Measurements from ENCODE around the gene GTPBP6.

Gene GTPBP6

DNA sequence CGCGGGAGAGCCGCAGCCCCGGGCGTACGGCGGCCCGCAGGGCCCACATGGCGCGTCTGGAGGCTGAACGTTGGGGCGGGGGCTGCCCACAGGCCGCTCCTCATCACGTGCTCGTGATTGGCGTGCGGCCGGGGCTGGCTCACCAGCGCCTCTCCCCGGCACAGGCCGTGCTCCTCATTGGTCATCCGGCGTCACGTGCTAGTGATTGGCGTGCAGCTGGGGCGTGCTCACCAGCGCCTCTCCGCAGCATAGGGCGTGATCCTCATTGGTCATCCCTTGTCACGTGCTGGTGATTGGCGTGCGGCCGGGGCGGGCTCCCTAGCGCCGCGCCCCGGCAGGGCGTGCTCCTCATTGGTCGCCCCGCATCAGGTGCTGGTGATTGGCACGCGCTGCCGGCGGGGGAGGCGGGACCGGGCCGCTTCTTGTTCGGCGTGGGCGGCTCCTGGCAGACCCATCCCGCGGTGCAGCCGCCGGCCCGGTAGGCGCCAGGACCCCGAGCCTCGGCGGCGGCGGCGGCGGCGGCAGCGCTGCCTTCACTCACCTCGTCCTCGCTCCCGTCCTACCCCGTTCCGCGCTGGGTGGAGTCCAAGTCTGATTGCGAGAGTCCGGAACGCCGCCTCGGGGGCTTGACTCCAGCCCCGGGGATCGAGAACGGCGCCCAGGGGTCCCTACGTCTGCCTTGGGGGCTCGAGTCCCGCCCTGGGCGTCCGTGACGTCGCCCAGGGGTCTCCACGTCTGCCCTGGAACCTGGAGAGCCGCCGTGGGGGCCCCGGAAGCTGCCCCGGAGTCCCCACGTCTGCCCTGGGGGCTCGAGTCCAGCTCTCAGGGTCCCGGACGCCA, at the start of gene GTPBP6:
GTPBP6 (minus strand) TSS at position 58 of the 840 bp plus-strand sequence; CDS start at position 49, 9 bp downstream.
- H3K4me3 Mint-ChIP-seq, result peak within 1 kb of the TSS; percentile 78

GRCh38 chrX:367866-368265, 49.3 kb upstream of the GTPBP6 start:
- Mint-ChIP-seq H3K36me3 (ENCODE audit: insufficient read depth) (peaks cover 5% of the 10 kb centered on the region), H3K4me3 (no peak overlapping the region), H3K27ac (ENCODE audit: low read depth) (peak overlapping the region; percentile 27), H3K4me1 (peaks cover 32% of the 10 kb centered on the region), H3K27me3 (peaks cover 15% of the 10 kb centered on the region), H3K9me3 (no peaks in the 10 kb centered on the region)
- DNase-seq (ENCODE audit: low spot score in 2 of 2), result no peak
- no peak for ATAC-seq (replicated peaks; ENCODE audit: extremely low read depth, poor library complexity, severe bottlenecking)

More for the DNA sequence above, at the start of gene GTPBP6:
- no peaks in the 10 kb centered on the region for H3K27me3 Mint-ChIP-seq
- peak; percentile 95 to 100 for DNase-seq (ENCODE audit: low spot score in 2 of 2)
- H3K4me1 Mint-ChIP-seq, result peaks cover 28% of the 10 kb centered on the region
- H3K27ac Mint-ChIP-seq (ENCODE audit: low read depth), result peak within 1 kb of the TSS; percentile 95
- H3K9me3 Mint-ChIP-seq, result no peaks in the 10 kb centered on the region
- H3K36me3 Mint-ChIP-seq (ENCODE audit: insufficient read depth), result peaks cover 29% of the 10 kb centered on the region
- peak; percentile 68 for ATAC-seq (replicated peaks; ENCODE audit: extremely low read depth, poor library complexity, severe bottlenecking)

GRCh38 chrX:367349-367748, 48.8 kb upstream of the GTPBP6 start:
- ATAC-seq (replicated peaks; ENCODE audit: extremely low read depth, poor library complexity, severe bottlenecking) (no peak), DNase-seq (ENCODE audit: low spot score in 2 of 2) (no peak)
- Mint-ChIP-seq H3K4me3 (no peak overlapping the region), H3K27me3 (peaks cover 10% of the 10 kb centered on the region), H3K27ac (ENCODE audit: low read depth) (peak overlapping the region; percentile 27), H3K4me1 (peaks cover 30% of the 10 kb centered on the region), H3K9me3 (peaks cover under 1% of the 10 kb centered on the region), H3K36me3 (ENCODE audit: insufficient read depth) (peaks cover 5% of the 10 kb centered on the region)

- ATAC-seq (replicated peaks; ENCODE audit: extremely low read depth, poor library complexity, severe bottlenecking) (no peak), DNase-seq (ENCODE audit: low spot score in 2 of 2) (no peak)
- no peak overlapping the region for H3K27ac Mint-ChIP-seq (ENCODE audit: low read depth)
- no peaks in the 10 kb centered on the region for H3K27me3 Mint-ChIP-seq
- peaks cover 9% of the 10 kb centered on the region for H3K9me3 Mint-ChIP-seq
- no peak overlapping the region for H3K4me3 Mint-ChIP-seq
- H3K36me3 Mint-ChIP-seq (ENCODE audit: insufficient read depth), result peaks cover 10% of the 10 kb centered on the region
- peaks cover 27% of the 10 kb centered on the region for H3K4me1 Mint-ChIP-seq
Measured at GRCh38 chrX:363621-364375, 45.2 kb upstream of the GTPBP6 start.

- H3K9me3 Mint-ChIP-seq, result peaks cover 9% of the 10 kb centered on the region
- H3K27ac Mint-ChIP-seq (ENCODE audit: low read depth), result no peak overlapping the region
- H3K36me3 Mint-ChIP-seq (ENCODE audit: insufficient read depth), result peaks cover 12% of the 10 kb centered on the region
- H3K27me3 Mint-ChIP-seq, result no peaks in the 10 kb centered on the region
- DNase-seq (ENCODE audit: low spot score in 2 of 2) (no peak), ATAC-seq (replicated peaks; ENCODE audit: extremely low read depth, poor library complexity, severe bottlenecking) (no peak)
- H3K4me1 Mint-ChIP-seq, result peaks cover 27% of the 10 kb centered on the region
- no peak overlapping the region for H3K4me3 Mint-ChIP-seq
Measured at GRCh38 chrX:362937-363620, 44.5 kb upstream of the GTPBP6 start.

DNA sequence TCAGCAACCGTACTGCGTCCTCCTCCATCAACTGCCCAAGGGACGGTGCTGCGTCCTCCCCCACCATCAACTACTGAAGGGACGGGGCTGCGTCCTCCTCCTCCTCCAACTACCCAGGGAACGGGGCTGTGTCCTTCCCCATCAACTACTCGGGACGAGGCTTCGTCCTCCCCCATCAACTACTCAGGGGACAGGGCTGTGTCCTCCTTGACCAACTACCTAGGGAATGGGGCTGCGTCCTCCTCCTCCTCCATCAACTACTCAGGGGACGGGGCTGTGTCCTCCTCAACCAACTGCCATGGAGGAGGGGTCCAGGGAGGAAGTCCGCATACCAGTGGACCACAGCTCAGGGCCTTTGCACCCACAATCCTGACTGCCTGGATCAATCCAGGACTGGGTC, 43.8 kb upstream of the GTPBP6 start:
- Mint-ChIP-seq H3K4me3 (no peak overlapping the region), H3K9me3 (peaks cover 9% of the 10 kb centered on the region), H3K27me3 (no peaks in the 10 kb centered on the region), H3K27ac (ENCODE audit: low read depth) (no peak overlapping the region), H3K36me3 (ENCODE audit: insufficient read depth) (peaks cover 12% of the 10 kb centered on the region), H3K4me1 (peaks cover 28% of the 10 kb centered on the region)
- DNase-seq (ENCODE audit: low spot score in 2 of 2) (no peak), ATAC-seq (replicated peaks; ENCODE audit: extremely low read depth, poor library complexity, severe bottlenecking) (no peak)

DNA sequence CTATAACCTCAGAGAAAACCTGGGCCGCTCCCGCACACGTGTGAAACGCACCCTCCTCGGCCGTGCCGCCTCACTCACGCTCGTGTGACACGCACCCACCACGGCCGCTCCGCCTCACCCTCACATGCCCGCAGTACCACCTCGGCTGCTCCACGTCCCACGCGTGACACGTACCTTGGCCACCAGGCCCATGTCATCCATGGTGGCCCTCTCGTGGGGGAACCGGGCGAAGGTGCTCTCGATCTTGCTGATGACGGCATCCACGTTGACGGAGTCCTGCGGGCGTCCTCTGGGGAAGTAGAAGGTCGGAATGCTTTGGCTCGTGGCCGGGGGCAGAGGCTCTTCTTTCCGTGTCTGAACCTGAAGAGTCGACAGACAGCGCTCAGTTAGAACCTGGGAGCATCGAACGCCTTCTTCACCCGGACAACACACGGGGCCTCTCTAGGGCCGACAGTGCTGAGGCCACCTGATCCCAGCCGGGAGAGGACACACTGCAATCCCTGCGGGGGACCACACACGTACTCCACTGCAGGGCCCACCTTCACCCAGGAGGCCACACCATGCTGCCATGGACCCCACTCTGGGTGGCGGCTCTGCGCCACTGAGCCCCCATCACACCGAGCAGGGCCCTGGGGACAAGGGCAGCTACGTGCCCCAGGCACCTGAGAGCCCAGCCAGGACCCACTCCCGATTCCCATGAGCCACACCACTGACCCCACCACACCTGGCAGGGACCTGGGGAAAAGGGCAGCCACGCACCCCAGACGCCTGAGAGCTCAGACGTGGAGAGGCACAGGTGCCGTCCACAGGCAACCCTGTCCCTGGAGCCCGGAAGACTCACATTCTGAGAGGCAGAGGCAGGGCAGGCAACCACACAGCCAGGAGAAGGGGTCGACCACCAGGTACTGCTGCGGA, 42.9 kb upstream of the GTPBP6 start:
- Mint-ChIP-seq H3K4me3 (no peak overlapping the region), H3K27me3 (no peaks in the 10 kb centered on the region), H3K4me1 (peaks cover 30% of the 10 kb centered on the region), H3K36me3 (ENCODE audit: insufficient read depth) (peaks cover 16% of the 10 kb centered on the region), H3K9me3 (peaks cover 9% of the 10 kb centered on the region), H3K27ac (ENCODE audit: low read depth) (no peak overlapping the region)
- no peak for ATAC-seq (replicated peaks; ENCODE audit: extremely low read depth, poor library complexity, severe bottlenecking)
- DNase-seq (ENCODE audit: low spot score in 2 of 2), result no peak

- Mint-ChIP-seq H3K4me1 (peaks cover 33% of the 10 kb centered on the region), H3K4me3 (no peak overlapping the region), H3K27ac (ENCODE audit: low read depth) (no peak overlapping the region), H3K27me3 (no peaks in the 10 kb centered on the region), H3K9me3 (peaks cover 9% of the 10 kb centered on the region), H3K36me3 (ENCODE audit: insufficient read depth) (peaks cover 16% of the 10 kb centered on the region)
- ATAC-seq (replicated peaks; ENCODE audit: extremely low read depth, poor library complexity, severe bottlenecking) (no peak), DNase-seq (ENCODE audit: low spot score in 2 of 2) (no peak)
Measured at GRCh38 chrX:360496-361150, 42.0 kb upstream of the GTPBP6 start.

DNA sequence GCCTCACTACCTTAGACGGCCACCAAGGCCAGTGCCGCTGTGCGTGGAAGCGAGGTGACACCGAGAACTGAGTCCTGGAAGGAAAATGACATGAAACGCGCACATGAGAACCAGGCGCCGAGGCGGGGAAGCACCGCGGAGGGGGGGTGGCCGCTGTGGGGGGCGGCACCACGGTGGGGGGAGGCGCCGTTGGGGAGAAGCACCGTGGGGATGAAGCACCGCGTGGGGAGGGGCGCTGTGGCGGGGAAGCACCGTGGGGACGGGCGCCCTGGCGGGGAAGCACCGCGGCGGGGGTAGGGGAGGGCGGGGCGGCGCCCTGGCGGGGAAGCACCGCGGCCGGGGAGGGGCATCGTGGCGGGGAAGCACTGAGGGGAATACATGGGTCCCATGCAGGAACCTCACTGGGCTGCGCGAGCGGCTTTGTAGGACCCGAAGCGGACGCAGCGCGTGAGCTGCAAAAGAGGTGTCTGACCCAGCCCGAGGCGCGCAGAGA, 40.1 kb upstream of the GTPBP6 start:
- peaks cover 20% of the 10 kb centered on the region for H3K36me3 Mint-ChIP-seq (ENCODE audit: insufficient read depth)
- DNase-seq (ENCODE audit: low spot score in 2 of 2), result no peak
- ATAC-seq (replicated peaks; ENCODE audit: extremely low read depth, poor library complexity, severe bottlenecking), result no peak
- H3K4me1 Mint-ChIP-seq, result peaks cover 31% of the 10 kb centered on the region
- no peaks in the 10 kb centered on the region for H3K27me3 Mint-ChIP-seq
- H3K27ac Mint-ChIP-seq (ENCODE audit: low read depth), result no peak overlapping the region
- H3K4me3 Mint-ChIP-seq, result no peak overlapping the region
- H3K9me3 Mint-ChIP-seq, result peaks cover 9% of the 10 kb centered on the region

DNA sequence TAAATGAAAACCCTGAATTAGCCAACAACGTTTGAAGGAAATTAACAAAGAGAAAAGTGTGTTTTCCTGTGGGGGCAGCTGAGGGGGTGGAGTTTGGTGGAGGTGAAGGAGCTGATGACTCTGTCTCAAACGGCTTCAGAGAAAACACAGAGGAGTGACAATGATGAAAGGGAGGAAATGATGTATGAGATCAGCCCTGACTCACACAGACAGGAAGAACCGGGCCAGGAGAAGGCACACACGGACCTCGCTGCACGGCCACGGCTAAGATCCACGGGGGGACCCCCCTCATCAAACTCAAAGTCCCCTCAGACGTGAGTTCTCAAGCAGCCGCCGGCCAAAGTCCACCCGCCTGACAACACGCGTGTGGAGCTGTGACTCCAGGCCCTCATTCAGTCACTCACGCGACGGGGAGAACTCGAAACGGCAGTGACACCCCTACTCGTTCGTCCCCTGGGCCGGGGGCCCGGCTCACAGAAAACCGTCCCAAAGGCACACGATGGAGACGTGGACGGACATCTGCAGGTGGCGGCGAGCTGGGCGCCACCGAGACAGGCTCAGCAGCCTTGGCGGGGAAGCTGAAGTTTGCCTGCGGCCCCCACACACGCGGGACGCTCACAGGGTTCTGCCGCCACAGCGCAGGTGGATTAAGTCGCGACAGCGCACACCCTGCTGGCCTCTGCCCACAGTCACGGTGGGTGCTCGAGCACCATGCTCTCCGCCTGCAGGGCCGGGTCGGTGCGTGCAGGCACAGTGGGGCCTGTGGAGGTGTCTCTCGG, 39.3 kb upstream of the GTPBP6 start:
- Mint-ChIP-seq H3K36me3 (ENCODE audit: insufficient read depth) (peaks cover 20% of the 10 kb centered on the region), H3K27me3 (no peaks in the 10 kb centered on the region), H3K27ac (ENCODE audit: low read depth) (peak overlapping the region; percentile 84), H3K4me3 (peak overlapping the region; percentile 44), H3K9me3 (peaks cover 9% of the 10 kb centered on the region), H3K4me1 (peaks cover 23% of the 10 kb centered on the region)
- DNase-seq (ENCODE audit: low spot score in 2 of 2), result no peak
- ATAC-seq (replicated peaks; ENCODE audit: extremely low read depth, poor library complexity, severe bottlenecking), result peak; percentile 89

Data from central memory CD8-positive, alpha-beta T cell (primary cell).